Right lobe of liver (tissue), 6 donors: Measurements from ENCODE around the gene AP1S3. TPM values are rescaled to one million over a fixed set of nuclear protein-coding genes. Genes with fewer than 3 reads are reported as not detected.

Experiments used
- ATAC-seq, 4 donors: fragments of 200-7000 bp; cut with Tn5 transposase; one replicate each; pipeline ENCODE4 v1.9.1; 2020; ENCODE audit warnings: mild to moderate bottlenecking in 4 of 4, moderate library complexity in 4 of 4
- DNase-seq, 3 donors: peaks; one replicate each; pipeline ENCODE4 v3.0.0-alpha.2; 2020
- H3K27ac ChIP-seq, 3 donors: fragments of 200-600 bp; one replicate each; pipeline ENCODE4 v1.8.0; 2022
- H3K27me3 ChIP-seq, 2 donors: fragments of 200-600 bp; one replicate each; pipeline ENCODE4 v1.8.0; 2022
- H3K36me3 ChIP-seq, 4 donors: fragments of 200-600 bp; sonication (generic) in 1 of 4; one replicate each; pipeline versions ENCODE4 v1.5.1 to v1.8.0; 2017 to 2022; ENCODE audit warnings: control low read depth in 1 of 4
- H3K4me1 ChIP-seq, 4 donors: fragments of 200-600 bp; sonication (generic) in 1 of 4; one replicate each; pipeline versions ENCODE4 v1.5.1 to v1.8.0; 2017 to 2022; ENCODE audit warnings: control low read depth in 1 of 4
- H3K4me3 ChIP-seq, 3 donors: fragments of 200-600 bp; one replicate each; pipeline ENCODE4 v1.8.0; 2022
- H3K9me3 ChIP-seq, 4 donors: fragments of 200-600 bp; sonication (generic) in 1 of 4; one replicate each; pipeline versions ENCODE4 v1.5.1 to v1.8.0; 2017 to 2022; ENCODE audit warnings: control low read depth in 1 of 4
- CTCF ChIP-seq, 4 donors: fragments of 200-600 bp in 3 of 4; fragments of 450-650 bp in 1 of 4; IDR thresholded peaks; one replicate each; pipeline versions ENCODE4 v1.5.1 to v1.8.0; 2016 to 2022; ENCODE audit warnings: antibody characterized with exemption in 4 of 4, mild to moderate bottlenecking in 2 of 4
- POLR2A ChIP-seq: fragments of 450-650 bp; IDR thresholded peaks from one replicate; pipeline ENCODE4 v1.6.1; 2017; ENCODE audit warnings: antibody characterized with exemption, mild to moderate bottlenecking
- WGBS: methylation state at CpG from one replicate; pipeline ENCODE4 v1.1.6; 2018; ENCODE audit warnings: low coverage, low lambda C conversion rate; ENCODE audit not compliant: insufficient coverage; ENCODE audit errors: missing lambda C conversion rate; 5-methylcytosine and 5-hydroxymethylcytosine counted together
- intact Hi-C, 2 donors: fragments of 100-400 bp; cut with DNase I; formaldehyde crosslinking; loops; one replicate each; pipeline versions ENCODE4 v1.11.2 to v1.14.1; 2022
- long read RNA-seq: library from polyadenylated mRNA; unstranded; transcript quantifications from one replicate; pipeline ENCODE4 v2.0.0, GENCODE V29; 2019
- total RNA-seq, 6 experiments: library from RNA; depleted of rRNA in 2 of 6; stranded (reverse); fragments of >200 nt in 2 of 6; fragmentation: NEBNext Ultra II Directional in 3 of 6; extraction: Animal tissue kit (Norgen Biotek cat#: 25700) in 3 of 6; gene quantifications; one replicate each; pipeline versions ENCODE4 v1.1.0 to v1.2.4, GENCODE V29; 2016 to 2023
- donor health status: DM: no; HTN: yes; CAD: no.
- donor health status: DM: no; HTN: no; CAD: no.
- donor health status: DM: no; HTN: no; CAD: no.
- donor health status: DM: no; HTN: yes; CAD: no.
- donor health status: DM: no; HTN: yes; CAD: no.

AP1S3 gene
- total RNA-seq: 10 to 100 TPM in 1 of 6 experiments, 1 to 10 TPM in 5; 1.3 to 12.7 (median 3.2) TPM
- long read RNA-seq: 0 reads

- peak; percentile 80 to 85 (median 84) for DNase-seq
- Histone ChIP-seq H3K36me3 (no peaks in the 10 kb centered on the region), H3K4me1 (peaks cover 0 to 3% (median 0%) of the 10 kb centered on the region in 4 donors), H3K4me3 (peak within 1 kb of the TSS; percentile 65 to 74 (median 67)), H3K9me3 (no peaks in the 10 kb centered on the region), H3K27me3 (no peaks in the 10 kb centered on the region), H3K27ac (peak within 1 kb of the TSS in 1 of 3 donors; percentile 33)
- TF ChIP-seq CTCF (IDR thresholded peaks at IDR 0.05) (peak in 2 of 4 donors; percentile 8 to 15), POLR2A (peak; percentile 39)
- intact Hi-C loops: no loop called here
- WGBS: 2% methylated on average over 44 of the region's 82 CpGs
- peak; percentile 95 to 98 (median 96) for ATAC-seq
These were observed at the start of gene AP1S3 for GRCh38 chr2:223837287-223838061. Gene AP1S3, minus strand, starts transcription at chr2:223837582. Its CDS starts 132 bp downstream, at chr2:223837450.

- TF ChIP-seq POLR2A (no peak), CTCF (IDR thresholded peaks at IDR 0.05) (no peak)
- peak in 2 of 4 donors; percentile 11 to 18 for ATAC-seq
- Histone ChIP-seq H3K4me1 (no peaks in the 10 kb centered on the region), H3K4me3 (no peak overlapping the region), H3K27ac (no peak overlapping the region), H3K36me3 (peaks cover 0 to 36% (median 6%) of the 10 kb centered on the region in 4 donors), H3K9me3 (no peaks in the 10 kb centered on the region), H3K27me3 (no peaks in the 10 kb centered on the region)
- WGBS: 72% methylated on average over 5 of the region's 5 CpGs
- no peak for DNase-seq
- intact Hi-C loops: no loop called here
These were observed 49.7 kb upstream of the AP1S3 start for GRCh38 chr2:223887127-223887526.

GRCh38 chr2:223886726-223887125 is 49.3 kb upstream of the AP1S3 start:
- 0% methylated on average over 2 of the region's 2 CpGs for WGBS
- Histone ChIP-seq H3K36me3 (peaks cover 0 to 39% (median 6%) of the 10 kb centered on the region in 4 donors), H3K4me1 (no peaks in the 10 kb centered on the region), H3K27me3 (no peaks in the 10 kb centered on the region), H3K9me3 (no peaks in the 10 kb centered on the region), H3K27ac (no peak overlapping the region), H3K4me3 (no peak overlapping the region)
- intact Hi-C loops: no loop called here
- TF ChIP-seq CTCF (IDR thresholded peaks at IDR 0.05) (no peak), POLR2A (no peak)
- DNase-seq (no peak), ATAC-seq (no peak)

- no peaks in the 10 kb centered on the region for H3K4me1 ChIP-seq
- no peaks in the 10 kb centered on the region for H3K27me3 ChIP-seq
- TF ChIP-seq POLR2A (no peak), CTCF (IDR thresholded peaks at IDR 0.05) (no peak)
- ATAC-seq (no peak), DNase-seq (no peak)
- intact Hi-C loops: no loop called here
- no peak overlapping the region for H3K27ac ChIP-seq
- H3K9me3 ChIP-seq: no peaks in the 10 kb centered on the region
- H3K4me3 ChIP-seq: no peak overlapping the region
- WGBS: 82% methylated on average over 3 of the region's 3 CpGs
- H3K36me3 ChIP-seq: peaks cover 0 to 51% (median 13%) of the 10 kb centered on the region in 4 donors
These were observed 47.0 kb upstream of the AP1S3 start for GRCh38 chr2:223884399-223884798.
